GM12878 (cell line): ENCODE data around the gene TMEM82. TPM values are rescaled to one million over a fixed set of nuclear protein-coding genes. Genes with fewer than 3 reads are reported as not detected.
A peak's percentile ranks its signal among the peaks of the same experiment; 100 is the strongest.

Experiments used
- ATAC-seq: fragments of 200-7000 bp; cut with Tn5 transposase; 3 replicates; pipeline ENCODE4 v1.9.1; 2020; ENCODE audit warnings: mild to moderate bottlenecking, moderate library complexity
- BruUV-seq: library from RNA; stranded (reverse); fragments of 400-500 nt; replicated peaks from 2 replicates; lab custom pipeline; 2021; lab: Mats Ljungman, UMichigan
- CTCF ChIA-PET: fragments of 300-600 bp; sonication (Branson Sonifier 250); formaldehyde crosslinking; extraction: SDS; loops from one replicate; lab custom pipeline; 2021; ENCODE audit warnings: inconsistent platforms; lab: Yijun Ruan, JAX
- POLR2A ChIA-PET: fragments of 350-600 bp; formaldehyde crosslinking; extraction: SDS; loops from one replicate; lab custom pipeline; 2021; ENCODE audit warnings: inconsistent platforms; lab: Charles Lee
- RAD21 ChIA-PET: fragments of 300-600 bp; sonication (Branson Sonifier 250); formaldehyde crosslinking; loops from one replicate; lab custom pipeline; 2023; ENCODE audit warnings: antibody characterized with exemption; ENCODE audit not compliant: unreplicated experiment; lab: Charles Lee
- SMC1A ChIA-PET: fragments of 300-600 bp; sonication (Branson Sonifier 250); formaldehyde crosslinking; loops from one replicate; lab custom pipeline; 2023; ENCODE audit not compliant: unreplicated experiment, uncharacterized antibody; lab: Charles Lee
- DNase-seq: peaks from one replicate; pipeline ENCODE4 v3.0.0-alpha.2; 2011; ENCODE audit warnings: low read depth, low spot score
- FAIRE-seq: peaks from 3 replicates; lab custom pipeline; 2011; peaks lifted over from hg19 to GRCh38; lab: Jason Lieb, UNC
- H2AFZ ChIP-seq: 2 replicates; pipeline ENCODE4 v1.6.0; 2011; ENCODE audit warnings: low read depth, low read length, control low read depth; ENCODE audit not compliant: control insufficient read depth
- H3K27ac ChIP-seq: 2 replicates; pipeline ENCODE4 v1.5.1; 2011; ENCODE audit warnings: control low read depth; ENCODE audit not compliant: control insufficient read depth, insufficient read depth
- H3K27me3 ChIP-seq, 2 experiments: replicated peaks in 1 of 2; 2 replicates each; pipeline versions ENCODE4 v1.6.0 to v1.6.1; 2011; ENCODE audit warnings: low read length in 1 of 2; ENCODE audit not compliant: control insufficient read depth in 2 of 2, insufficient read depth in 2 of 2
- H3K36me3 ChIP-seq, 2 experiments: 2 replicates each; pipeline ENCODE4 v1.5.1; 2011; ENCODE audit warnings: low read length in 1 of 2; ENCODE audit not compliant: control insufficient read depth in 2 of 2, insufficient read depth in 2 of 2
- H3K4me1 ChIP-seq: 2 replicates; pipeline ENCODE4 v1.6.1; 2011; ENCODE audit warnings: mild to moderate bottlenecking, low read length, moderate library complexity, mixed read lengths; ENCODE audit not compliant: control insufficient read depth, insufficient read depth
- H3K4me2 ChIP-seq: 2 replicates; pipeline ENCODE4 v1.6.0; 2011; ENCODE audit warnings: control low read depth; ENCODE audit not compliant: control insufficient read depth, insufficient read depth
- H3K4me3 ChIP-seq: fragments of 200-600 bp; sonication (generic); 2 replicates; pipeline ENCODE4 v1.5.1; 2016
- H3K79me2 ChIP-seq: 2 replicates; pipeline ENCODE4 v1.6.0; 2011; ENCODE audit warnings: low read length; ENCODE audit not compliant: control insufficient read depth, insufficient read depth
- H3K9ac ChIP-seq: 2 replicates; pipeline ENCODE4 v1.8.0; 2011; ENCODE audit warnings: low read length, control low read depth, mixed read lengths; ENCODE audit not compliant: control insufficient read depth, insufficient read depth
- H3K9me3 ChIP-seq: replicated peaks from 3 replicates; pipeline ENCODE4 v1.5.1; 2011; ENCODE audit warnings: mild to moderate bottlenecking, low read length; ENCODE audit not compliant: control insufficient read depth, insufficient read depth
- H4K20me1 ChIP-seq: 2 replicates; pipeline ENCODE4 v1.6.0; 2011; ENCODE audit not compliant: control insufficient read depth, insufficient read depth
- CREM ChIP-seq: IDR thresholded peaks from 2 replicates; pipeline ENCODE4 v1.6.1; 2014; ENCODE audit warnings: antibody characterized with exemption, low read depth
- JUNB ChIP-seq: IDR thresholded peaks from 2 replicates; pipeline ENCODE4 v1.6.1; 2016; ENCODE audit warnings: antibody characterized with exemption, mild to moderate bottlenecking
- MEF2B ChIP-seq: fragments of 450-650 bp; IDR thresholded peaks from 2 replicates; pipeline ENCODE4 v1.6.1; 2018; ENCODE audit warnings: mild to moderate bottlenecking, moderate library complexity; ENCODE audit not compliant: partially characterized antibody, poor library complexity, severe bottlenecking
- POLR2A ChIP-seq: IDR thresholded peaks from 2 replicates; pipeline ENCODE4 v1.6.1; 2011; ENCODE audit warnings: low read depth, mild to moderate bottlenecking, low read length
- RB1 ChIP-seq: fragments of 450-650 bp; formaldehyde crosslinking; IDR thresholded peaks from 2 replicates; pipeline ENCODE4 v1.6.1; 2017; ENCODE audit warnings: mild to moderate bottlenecking, borderline replicate concordance
- RUNX3 ChIP-seq: IDR thresholded peaks from 2 replicates; pipeline ENCODE4 v1.6.1; 2012; ENCODE audit warnings: low read length, inconsistent platforms
- SMAD1 ChIP-seq: fragments of 450-650 bp; IDR thresholded peaks from 2 replicates; pipeline ENCODE4 v1.6.1; 2018; ENCODE audit warnings: mild to moderate bottlenecking, low read depth; ENCODE audit not compliant: partially characterized antibody
- SUZ12 ChIP-seq: fragments of 200-600 bp; sonication (generic); IDR thresholded peaks from one replicate; pipeline ENCODE4 v1.6.1; 2018; ENCODE audit warnings: antibody characterized with exemption, mild to moderate bottlenecking; ENCODE audit not compliant: unreplicated experiment
- WGBS: methylation state at CpG from one replicate; pipeline ENCODE4 v1.1.6; 2016; ENCODE audit warnings: low lambda C conversion rate; ENCODE audit not compliant: insufficient replicate concordance, insufficient coverage; ENCODE audit errors: missing lambda C conversion rate; 5-methylcytosine and 5-hydroxymethylcytosine counted together
- in situ Hi-C: fragments of 300-500 bp; cut with MboI; formaldehyde crosslinking; loops from 9 replicates; pipeline ENCODE4 v1.14.3; 2018; ENCODE audit warnings: mixed read lengths
- intact Hi-C: fragments of 100-400 bp; cut with micrococcal nuclease; formaldehyde crosslinking; loops from one replicate; pipeline ENCODE4 v1.14.2; 2022; ENCODE audit not compliant: unreplicated experiment
- polyA plus RNA-seq, 11 experiments: library from polyadenylated mRNA; depleted of rRNA in 4 of 11; unstranded in 6 of 11; stranded (reverse) in 5 of 11; fragments of >200 nt; fragmentation: Nextera tagmentation in 4 of 11; fragmentation: Illumina TruSeq in 1 of 11; extraction: Ambion mirVana in 4 of 11; extraction: Trizol in 1 of 11; gene quantifications; 1 replicate in 1 of 11; 2 replicates in 10 of 11; pipeline versions ENCODE4 v1.2.1 to v1.2.3, GENCODE V29; 2011 to 2016; ENCODE audit warnings: inconsistent platforms in 2 of 11, missing spikeins in 2 of 11, low read depth in 1 of 11
- total RNA-seq, 4 experiments: library from RNA; depleted of rRNA in 3 of 4; stranded (reverse); fragments of >200 nt in 3 of 4; fragmentation: Illumina TruSeq in 1 of 4; extraction: Trizol in 1 of 4; gene quantifications; 2 replicates each; pipeline versions ENCODE4 v1.2.1 to v1.2.3, GENCODE V29; 2013 to 2021

The TMEM82 gene
- total and polyA plus RNA-seq, 10 of the 15 experiments (the other 5 are each of a cell fraction or from before 2014, with no cell fraction given): not detected

DNA sequence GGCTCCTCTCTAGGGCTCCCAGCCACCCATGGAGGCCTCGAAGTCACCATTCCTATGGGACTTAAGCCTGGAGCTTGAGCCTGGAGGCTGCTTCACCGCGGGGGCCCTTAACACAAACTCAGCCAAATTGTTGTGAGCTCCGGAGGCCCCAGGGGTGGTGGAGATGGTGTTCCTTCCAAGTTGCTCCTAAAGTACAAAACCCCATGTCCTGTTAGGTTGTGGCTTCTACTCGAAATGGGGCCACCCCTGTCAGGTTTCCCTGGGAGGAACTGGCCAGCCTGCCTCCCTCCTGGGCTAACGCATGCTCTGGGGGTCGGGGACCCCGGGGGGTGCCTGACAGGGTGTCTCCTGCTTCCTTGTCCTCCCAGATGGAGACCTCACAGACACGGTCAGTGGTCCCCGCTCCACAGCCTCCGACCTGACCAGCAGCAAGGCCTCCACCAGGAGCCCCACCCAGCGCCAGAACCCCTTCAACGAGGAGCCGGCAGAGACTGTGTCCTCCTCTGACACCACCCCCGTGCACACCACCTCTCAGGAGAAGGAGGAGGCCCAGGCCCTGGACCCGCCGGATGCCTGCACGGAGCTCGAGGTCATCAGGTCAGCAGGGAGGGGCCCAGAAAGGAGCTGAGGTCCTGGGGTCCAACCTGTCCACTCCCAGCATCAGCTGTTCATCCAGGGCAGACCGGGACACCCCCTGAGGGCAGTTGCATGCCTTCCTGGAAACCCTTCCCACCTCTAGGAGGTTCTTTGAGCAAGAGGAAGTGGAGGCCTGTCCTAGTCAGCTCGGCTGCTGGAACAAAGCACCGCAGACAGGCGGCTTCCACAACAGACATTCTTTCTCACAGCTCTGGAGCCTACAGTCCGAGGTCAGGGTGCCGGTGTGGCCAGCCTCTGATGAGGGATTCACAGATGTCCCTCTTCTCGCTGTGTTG lies 17.1 kb upstream of the TMEM82 start:
- Histone ChIP-seq H3K9me3 (no peaks in the 10 kb centered on the region), H3K27me3 (no peaks in the 10 kb centered on the region), H3K79me2 (no peaks in the 10 kb centered on the region), H3K4me2 (no peak overlapping the region), H3K9ac (no peak overlapping the region), H3K4me3 (no peak overlapping the region), H3K36me3 (peaks cover 17 to 35% of the 10 kb centered on the region in 2 experiments; a peak in 3 of 4 replicates), H2AFZ (no peak overlapping the region), H3K4me1 (no peaks in the 10 kb centered on the region), H3K27ac (no peak overlapping the region), H4K20me1 (no peaks in the 10 kb centered on the region)
- WGBS: 90% methylated on average over 23 of the region's 26 CpGs
- FAIRE-seq (no peak), DNase-seq (no peak), ATAC-seq (no peak)
- ChIA-PET RAD21 (no interaction called here), POLR2A (interaction anchor here (0.6 kb wide), 1 partner anchor 13 kb away, joined by 3 read pairs; no protein-coding TSS in a partner anchor), SMC1A (interaction anchor here (0.6 kb wide), 1 partner anchor 28 kb away, joined by 3 read pairs; no protein-coding TSS in a partner anchor), CTCF (no interaction called here)
- in situ Hi-C loops: no loop called here
- TF ChIP-seq POLR2A (0 out of 2 replicates have a peak, but pooled peaks have one; percentile 25), SMAD1 (no peak), RB1 (no peak), SUZ12 (no peak), RUNX3 (no peak), JUNB (no peak), MEF2B (no peak), CREM (no peak)
- BruUV-seq: no TSS peak
- intact Hi-C loops: no loop called here
